NCI-H1436 (cell line): ENCODE measurements around the gene FAM234B.
"Not testable (repeated sequence)": the region's sequence is repeated elsewhere in the genome, so short reads cannot be mapped to it uniquely, and the experiment has no call there.

Experiments
- DNase-seq: peaks from one replicate; lab custom pipeline; 2025; lab: John Stamatoyannopoulos, UW

The FAM234B gene

DNA sequence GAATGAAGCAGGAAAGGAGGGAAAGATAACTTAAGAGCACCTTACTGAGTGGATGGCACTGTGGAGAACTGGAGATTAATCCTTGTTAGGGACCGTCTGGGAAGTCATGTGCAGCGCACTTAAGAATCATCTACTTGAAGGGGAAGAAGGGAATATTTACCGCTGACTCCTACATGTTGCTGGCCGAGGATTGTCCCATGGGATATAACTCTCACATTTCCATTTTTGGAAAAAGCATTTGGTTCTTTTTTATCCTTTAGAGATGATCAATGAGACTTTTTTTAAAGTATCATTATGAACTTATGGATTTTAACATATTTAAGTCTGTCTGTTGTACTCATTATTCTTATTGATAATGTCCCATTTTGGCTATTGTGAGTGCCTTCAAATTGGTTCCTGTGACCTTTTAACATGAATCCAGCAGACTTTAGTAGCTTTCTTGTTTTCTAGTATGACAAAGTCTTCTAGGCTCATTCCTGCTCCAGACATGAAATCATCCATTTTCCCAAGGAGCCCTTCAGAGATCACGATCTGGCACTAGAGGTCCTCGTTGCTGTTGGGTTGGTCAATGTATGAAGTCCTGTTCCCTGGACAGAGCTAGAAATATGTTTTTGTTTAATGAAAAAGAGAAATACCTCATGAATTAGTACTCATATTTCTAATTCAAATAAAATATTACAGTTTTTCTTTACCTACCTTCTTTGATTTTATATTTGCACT lies 20.2 kb upstream of the FAM234B start:
- no peak for DNase-seq

DNA sequence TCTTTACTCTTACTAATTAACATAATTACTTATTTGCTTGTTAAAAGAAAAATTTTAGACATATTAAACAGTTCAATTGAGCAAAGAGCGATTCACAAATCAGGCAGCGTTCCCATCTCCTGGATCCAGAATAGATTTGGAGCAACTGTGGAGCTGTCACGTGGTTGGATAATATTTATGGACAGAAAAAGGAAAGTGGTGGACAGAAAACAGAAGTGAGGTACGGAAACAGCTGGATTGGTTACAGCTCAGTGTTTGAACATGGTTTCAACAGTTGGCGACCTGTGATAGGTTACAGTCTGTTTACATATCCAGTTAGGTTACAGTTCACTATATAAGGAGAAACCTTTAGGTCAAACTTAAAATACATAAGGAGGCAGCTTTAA lies 19.7 kb upstream of the FAM234B start:
- no peak for DNase-seq

- DNase-seq = no peak
These were observed 17.9 kb upstream of the FAM234B start for GRCh38 chr12:13026286-13026685.

DNA sequence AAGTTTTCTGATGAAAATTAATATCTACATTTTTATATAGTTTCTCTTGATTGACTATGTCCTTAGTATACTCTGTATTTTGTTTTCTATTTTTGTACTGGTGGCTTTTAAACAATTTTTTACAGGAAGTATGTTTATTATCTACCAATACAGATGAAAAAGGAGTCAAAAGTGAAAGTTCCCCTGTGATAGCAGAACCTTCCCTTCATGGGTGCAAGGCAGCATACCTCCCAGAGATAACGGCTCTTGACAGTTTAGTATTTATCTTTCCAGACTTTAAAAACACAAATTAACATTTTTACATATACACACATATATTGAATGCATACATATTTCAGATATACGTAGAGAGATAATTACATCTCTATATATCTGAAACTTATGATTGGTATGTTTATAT lies 17.1 kb upstream of the FAM234B start:
- no peak for DNase-seq

DNA sequence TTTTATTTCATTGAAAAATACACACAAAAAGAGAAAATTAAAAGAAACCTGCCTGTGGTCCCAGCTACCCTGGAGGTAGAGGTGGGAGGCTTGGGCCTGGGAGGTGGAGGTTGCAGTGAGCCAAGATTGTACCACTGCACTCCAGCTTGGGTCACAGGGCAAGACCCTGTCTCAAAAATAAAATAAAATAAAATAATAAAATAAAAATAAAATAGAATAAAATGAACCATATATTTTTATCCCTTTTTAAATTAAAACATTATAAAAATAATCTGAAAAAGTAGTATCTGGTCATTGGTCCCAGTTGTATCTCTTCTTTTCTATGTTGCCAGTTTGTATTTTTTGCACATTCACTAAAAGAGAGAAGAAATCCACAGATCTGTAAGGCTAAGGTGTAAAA lies 16.7 kb upstream of the FAM234B start:
- no peak for DNase-seq

DNA sequence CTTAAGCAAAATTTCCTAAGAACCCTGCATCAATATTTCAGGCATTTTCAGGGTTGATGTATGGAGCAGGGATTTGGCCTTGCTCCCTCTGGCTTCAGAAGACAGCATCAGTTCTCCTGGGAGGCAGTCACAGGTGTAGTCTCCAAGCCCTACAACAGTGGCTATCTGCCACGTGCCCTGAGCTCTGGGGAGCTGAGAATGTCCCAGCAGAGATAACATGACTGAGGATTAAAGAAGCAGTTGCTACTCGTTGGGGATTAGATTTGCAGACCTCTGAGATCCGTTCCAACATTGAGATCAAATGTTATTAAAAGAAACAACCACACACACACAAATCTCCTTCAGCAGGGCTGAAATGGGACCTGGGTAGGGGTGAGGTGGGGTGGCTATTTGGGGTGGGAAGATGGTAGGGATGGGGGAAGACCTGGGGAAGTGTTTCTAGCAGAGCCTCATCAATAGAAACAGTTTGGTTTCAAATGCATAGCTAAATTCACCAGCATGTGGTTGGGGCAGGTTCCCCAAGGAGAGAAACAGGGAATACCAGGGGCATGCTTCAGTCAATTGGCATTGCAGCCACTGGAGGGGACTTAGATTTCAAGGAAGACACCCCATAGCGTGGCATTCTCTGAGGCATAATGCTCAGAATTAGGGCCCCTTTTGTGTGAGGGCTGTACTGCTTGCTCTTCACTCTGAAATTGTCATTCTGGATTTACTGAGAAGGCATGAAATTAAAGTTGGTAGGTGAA lies 15.2 kb upstream of the FAM234B start:
- DNase-seq = no peak

DNA sequence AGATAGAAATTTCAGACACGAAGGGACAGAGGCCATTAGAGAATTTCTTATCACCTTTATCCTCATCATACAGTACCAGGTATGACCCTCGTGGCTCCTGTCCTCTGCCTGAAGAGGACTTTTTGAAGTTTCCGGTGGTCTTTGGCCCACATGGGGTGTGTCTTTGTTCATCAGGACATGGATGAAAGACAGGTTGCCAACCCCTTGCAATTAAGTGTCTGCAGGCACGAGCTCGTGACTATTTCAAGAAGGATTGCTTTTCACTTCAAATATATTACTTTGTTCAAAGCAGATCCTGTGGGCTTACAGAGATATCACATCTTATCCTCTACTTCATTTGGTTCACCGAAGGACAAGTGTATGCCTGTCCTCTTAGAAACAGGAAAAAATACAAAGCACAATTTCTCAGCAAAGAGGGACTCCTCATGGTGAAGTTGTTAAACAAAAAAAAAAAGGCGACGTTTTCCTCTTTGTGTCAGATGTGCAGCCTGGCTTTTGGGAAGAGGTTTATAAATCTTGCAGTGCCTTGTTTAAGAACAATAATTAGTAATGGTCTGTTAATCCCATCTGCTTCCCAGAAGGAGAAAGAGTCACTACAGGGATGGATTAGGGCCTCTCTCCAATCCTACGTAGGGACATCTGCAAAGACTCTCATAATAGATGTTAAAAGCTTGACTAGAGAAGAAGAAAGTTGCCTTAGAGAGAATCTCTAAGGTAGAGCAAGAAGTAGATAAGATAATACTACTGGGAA lies 13.5 kb upstream of the FAM234B start:
- no peak for DNase-seq

DNA sequence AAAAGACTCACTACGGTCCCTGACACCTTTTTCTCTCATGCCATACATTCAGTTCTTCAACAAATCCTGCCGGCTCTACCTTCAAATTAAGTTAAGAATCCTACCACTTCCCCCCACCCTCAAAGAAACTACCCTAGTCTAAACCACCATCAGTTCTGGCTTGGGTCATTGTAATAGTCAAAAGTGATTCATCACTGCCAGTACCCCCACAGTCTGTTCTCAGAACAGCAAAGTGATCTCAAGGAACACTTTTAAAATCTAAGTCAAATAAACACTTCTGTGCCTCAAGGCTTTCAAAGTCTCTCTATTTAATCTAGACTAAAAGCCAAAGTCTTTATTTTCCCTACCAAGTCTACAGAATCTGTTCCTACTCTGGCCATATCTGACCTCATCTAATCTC lies 12.0 kb upstream of the FAM234B start:
- DNase-seq = no peak

DNA sequence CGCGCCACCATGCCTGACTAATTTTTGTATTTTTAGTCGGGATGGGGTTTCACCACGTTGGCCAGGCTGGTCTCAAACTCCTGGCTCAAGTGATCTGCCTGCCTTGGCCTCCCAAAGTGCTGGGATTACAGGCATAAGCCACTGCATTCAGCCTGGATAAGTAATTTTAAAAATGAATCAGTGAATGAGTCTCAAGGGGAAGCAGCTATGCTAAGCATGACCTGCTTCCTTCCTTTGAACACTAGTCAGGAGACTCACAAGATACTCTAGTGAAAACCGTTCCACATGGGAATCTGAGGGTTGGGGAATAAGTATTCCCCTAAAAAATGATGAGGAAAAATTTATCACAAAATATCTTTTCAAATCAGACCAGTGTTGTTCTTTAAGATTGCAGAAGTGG lies 10.7 kb upstream of the FAM234B start:
- no peak for DNase-seq

DNA sequence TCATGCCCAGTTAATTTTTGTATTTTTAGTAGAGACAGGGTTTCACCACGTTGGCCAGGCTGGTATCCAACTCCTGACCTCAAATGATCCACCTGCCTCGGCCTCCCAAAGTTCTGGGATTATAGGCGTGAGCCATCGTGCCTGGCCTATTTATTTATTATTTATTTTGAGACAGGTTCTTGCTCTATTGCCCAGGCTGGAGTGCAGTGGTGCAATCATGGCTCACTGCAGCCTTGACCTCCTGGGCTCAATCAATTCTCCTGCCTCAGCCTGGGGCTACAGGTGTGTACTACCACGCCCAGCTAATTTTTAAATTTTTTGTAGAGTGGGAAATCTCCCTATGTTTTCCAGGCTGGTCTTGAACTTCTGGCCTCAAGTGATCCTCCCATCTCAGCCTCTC lies 8.8 kb upstream of the FAM234B start:
- DNase-seq = not testable (repeated sequence)

DNA sequence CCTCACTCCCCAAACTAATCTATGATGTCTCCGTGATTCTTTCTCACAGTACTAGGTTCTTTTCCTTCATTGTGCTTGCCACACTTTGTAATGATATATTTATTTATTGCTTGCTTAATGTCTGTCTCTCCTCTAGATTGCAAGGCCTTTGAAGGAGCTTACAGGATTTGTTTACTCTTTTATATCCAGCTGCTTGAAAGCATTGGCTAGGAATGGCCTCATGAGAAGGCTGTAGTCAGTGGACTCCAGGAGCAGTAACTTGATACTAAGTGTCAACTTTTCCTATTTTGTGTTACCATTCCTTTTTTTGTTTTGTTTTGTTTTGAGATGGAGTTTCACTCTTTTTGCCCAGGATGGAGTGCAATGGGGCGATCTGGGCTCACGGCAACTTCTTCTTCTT lies 7.3 kb upstream of the FAM234B start:
- DNase-seq = no peak

DNA sequence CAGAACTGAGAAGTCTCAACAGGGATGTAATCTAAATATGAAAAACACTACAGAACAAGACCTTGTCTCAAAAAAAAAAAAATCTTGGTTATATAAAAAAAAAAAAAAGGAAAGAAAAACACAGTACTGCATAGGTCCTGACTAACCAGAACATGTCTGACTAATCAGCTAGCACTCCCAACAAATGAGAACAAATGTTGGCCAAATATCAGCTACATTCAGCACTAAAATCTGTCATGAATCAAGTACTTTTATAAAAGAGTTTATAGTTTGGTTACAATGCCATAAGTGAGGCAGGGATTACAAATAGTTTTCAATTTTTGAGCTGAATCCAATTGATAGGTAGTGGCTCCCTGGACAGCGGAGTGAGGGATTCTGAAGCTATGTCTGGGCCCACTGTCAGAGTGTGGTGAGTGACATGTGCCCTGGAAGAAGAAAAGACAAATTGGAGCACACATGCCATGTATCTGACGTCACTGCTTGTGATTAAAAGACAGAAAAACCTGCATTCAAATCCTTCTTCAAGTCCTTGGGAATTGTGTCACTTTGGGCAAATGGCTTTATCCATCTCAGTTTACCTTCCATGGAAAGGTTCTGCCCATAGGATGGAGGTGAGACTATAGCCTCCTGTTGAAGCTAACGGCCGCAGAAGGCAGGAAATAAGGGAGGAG lies 5.6 kb upstream of the FAM234B start:
- no peak for DNase-seq

- DNase-seq = no peak
These were observed 4.7 kb upstream of the FAM234B start for GRCh38 chr12:13039328-13039956.

DNA sequence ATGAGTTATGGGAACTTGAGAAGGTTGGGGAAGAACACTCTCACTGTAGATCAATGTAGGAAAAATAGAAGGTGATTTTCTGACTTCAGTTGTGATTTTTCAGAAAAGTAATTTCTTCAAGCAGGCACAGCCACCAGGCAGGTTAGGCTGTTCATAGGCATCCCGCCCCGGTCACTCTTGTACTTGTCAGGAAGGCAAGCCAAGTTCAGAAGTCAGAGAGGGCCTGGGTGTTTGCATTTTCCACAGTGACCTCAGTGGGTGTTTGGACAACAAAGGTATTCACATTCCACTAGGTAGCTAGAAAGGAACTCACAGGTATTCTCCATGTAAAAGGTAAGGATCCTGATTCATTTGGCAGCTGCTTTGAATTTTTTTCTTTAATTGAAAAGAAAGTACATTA lies 3.0 kb upstream of the FAM234B start:
- no peak for DNase-seq

DNA sequence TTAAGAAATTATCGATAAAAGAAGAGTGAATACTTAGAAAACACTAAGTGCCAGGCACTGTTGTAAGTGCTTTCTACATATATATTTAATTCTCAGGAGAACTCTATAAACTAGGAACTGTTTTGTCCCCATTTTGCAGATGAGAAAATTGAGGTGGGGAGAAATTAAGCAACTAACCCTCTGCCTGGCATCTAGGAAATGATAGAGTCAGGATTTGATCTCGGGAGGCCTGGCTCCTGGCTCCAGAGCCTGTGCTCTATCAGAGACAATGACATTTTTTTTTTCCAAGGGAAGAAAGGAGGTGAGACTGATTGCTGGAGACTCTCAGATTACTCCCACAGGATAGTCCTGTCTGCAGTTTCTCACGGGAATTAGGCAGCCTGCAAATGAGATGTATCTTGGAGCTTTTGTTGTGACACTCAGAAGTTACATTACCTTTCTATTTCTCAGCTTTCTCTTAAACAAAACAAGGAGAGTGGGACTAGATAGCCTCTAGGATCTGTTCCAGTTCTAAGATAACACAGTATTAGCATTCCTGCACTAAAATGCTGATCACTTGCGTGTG lies 1.4 kb upstream of the FAM234B start:
- DNase-seq = no peak

DNA sequence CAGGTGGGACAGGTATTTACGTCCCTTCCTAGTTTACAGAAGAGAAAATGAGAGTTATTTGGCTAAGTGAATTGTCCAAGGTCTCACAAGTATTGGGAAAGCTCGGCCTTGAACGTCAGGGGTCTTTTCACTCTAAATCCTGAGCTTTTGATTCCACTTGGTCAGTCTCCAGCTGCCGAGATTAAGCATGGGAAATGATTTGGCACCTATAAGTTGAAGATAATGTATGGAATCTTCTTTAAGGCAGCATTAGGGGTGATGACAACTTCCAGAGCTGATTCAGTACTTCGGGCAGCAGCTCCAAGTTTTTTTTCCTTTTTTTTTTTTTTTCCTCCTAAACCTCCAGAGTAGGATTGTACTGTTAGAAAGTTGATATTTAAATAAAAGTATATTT lies 722 bp downstream of the FAM234B start:
- DNase-seq = no peak

GRCh38 chr12:13045816-13046215 lies 1.6 kb downstream of the FAM234B start:
- no peak for DNase-seq

DNA sequence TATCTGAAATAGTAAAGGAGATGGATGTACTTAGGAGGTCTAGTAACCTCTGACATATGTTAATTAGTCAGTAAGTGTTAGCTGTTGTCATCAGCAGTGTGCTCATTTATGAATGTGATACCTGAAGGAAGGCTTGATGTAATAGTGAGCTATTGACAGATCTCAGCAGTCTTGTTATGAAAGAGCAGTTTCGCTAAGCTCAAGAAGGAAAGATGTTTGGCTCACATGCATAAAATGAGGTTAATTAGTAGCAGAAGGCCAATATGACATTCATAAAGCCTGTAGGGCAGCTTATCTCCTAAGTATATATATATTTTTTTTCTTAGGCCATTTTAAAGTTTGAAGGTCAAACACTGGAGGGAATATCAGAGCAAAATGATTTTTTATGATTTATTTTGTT lies 2.8 kb downstream of the FAM234B start:
- no peak for DNase-seq

- no peak for DNase-seq
These were observed 5.6 kb downstream of the FAM234B start for GRCh38 chr12:13049816-13050215.

DNA sequence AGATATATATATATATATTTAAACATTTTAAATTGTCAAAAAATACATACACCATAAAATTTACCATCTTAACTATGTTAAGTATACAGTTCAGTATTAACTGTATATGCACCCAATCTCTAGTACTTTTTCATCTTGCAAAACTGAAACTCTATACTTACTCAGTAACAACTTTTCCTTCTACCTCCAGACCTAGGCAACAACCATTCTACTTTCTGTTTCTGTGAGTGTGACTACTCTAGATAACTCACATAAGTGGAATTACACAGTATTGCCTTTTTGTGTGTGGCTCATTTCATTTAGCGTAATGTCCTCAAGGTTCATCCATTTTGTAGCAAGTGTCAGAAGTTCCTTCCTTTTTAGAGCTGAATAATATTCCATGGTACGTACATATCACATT lies 8.2 kb downstream of the FAM234B start:
- DNase-seq = no peak

DNA sequence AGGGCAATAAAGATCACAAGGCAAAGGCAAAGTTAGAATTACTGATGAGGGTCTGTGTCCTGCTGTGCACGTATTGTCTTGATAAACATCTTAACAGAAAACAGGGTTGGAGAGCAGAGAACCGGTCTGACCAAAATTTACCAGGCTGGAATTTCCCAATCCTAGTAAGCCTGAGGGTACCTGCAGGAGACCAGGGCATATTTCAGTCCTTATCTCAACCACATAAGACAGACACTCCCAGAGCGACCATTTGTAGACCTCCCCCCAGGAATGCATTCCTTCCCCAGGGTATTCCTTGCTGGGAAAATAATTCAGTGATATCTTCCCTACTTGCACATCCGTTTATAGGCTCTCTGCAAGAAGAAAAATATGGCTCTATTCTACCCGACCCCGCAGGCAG lies 9.4 kb downstream of the FAM234B start:
- not testable (repeated sequence) for DNase-seq

- no peak for DNase-seq
These were observed 16.4 kb downstream of the FAM234B start for GRCh38 chr12:13060581-13060980.
